Measurements from ENCODE around the gene GPR156.
"Not testable (repeated sequence)": the region's sequence is repeated elsewhere in the genome, so short reads cannot be mapped to it uniquely, and the experiment has no call there.

GPR156 gene

DNA sequence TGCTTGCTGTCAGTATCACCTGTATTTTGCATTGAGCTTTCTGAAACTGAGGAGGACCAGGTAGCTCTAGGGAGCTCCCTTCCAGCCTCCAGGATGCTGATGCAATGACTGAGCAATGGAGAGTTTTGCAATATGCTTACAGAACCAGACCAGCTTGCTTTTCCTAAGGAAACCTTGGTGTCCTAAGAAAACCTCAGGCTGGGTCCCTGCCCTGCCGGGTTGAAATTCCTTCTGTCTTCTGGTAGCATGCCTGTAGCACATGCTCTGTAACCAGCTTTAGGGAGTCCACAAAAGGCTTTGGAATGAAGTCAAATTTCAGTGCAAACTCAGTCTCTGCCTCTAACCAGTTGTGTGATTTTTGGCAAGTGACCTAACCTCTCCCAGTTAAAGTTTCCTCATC, 125.0 kb downstream of the GPR156 start:
- Histone ChIP-seq H3K9me3 (ENCODE audit: control extremely low read depth in 1 of 5, control insufficient read depth in 4 of 5, insufficient read depth in 2 of 5, low read depth in 1 of 5, low read length in 4 of 5) (peaks cover 0 to 11% (median 7%) of the 10 kb centered on the region in 5 experiments), H3K27me3 (replicated peaks in 2 of 5; ENCODE audit: control insufficient read depth in 4 of 5, insufficient read depth in 5 of 5, low read length in 4 of 5) (no peaks in the 10 kb centered on the region), H3K27ac (ENCODE audit: insufficient read depth in 1 of 2, low read depth in 1 of 2, low read length in 2 of 2, poor library complexity in 1 of 2, severe bottlenecking in 2 of 2) (no peak overlapping the region), H3K4me1 (ENCODE audit: control extremely low read depth in 1 of 4, control insufficient read depth in 4 of 4, insufficient read depth in 4 of 4, low read length in 3 of 4) (no peaks in the 10 kb centered on the region), H3K4me3 (ENCODE audit: control insufficient read depth in 1 of 7, extremely low read depth in 1 of 7, insufficient read depth in 4 of 7, low read depth in 2 of 7, low read length in 6 of 7) (no peak overlapping the region), H3K36me3 (ENCODE audit: control insufficient read depth in 4 of 4, insufficient read depth in 4 of 4, low read length in 3 of 4) (no peaks in the 10 kb centered on the region)
- 78% methylated on average over 1 of the region's 1 CpG for WGBS (ENCODE audit: insufficient coverage)
- POLR2A ChIA-PET = no interaction called here
- no peak for DNase-seq
- CTCF ChIA-PET = no interaction called here

DNA sequence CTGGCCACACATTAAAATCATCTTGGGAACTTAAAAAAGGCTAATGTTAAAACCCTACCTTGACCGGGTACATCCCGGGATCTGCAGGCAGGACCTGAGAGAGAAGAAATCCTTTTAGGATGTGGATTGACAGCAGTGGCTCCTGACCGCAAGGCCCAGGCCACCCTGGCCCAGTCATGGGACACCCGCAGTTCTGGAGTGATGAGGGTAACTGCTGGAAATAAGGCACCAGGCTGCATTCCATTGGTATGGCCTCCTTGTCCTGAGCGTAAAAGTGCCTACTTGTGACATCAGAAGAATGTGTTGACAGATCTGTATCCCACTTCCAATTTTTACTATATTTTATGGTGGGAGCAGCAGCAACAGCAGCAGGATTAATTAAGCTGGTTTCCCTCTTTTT, 127.3 kb downstream of the GPR156 start:
- 100% methylated on average over 2 of the region's 5 CpGs for WGBS (ENCODE audit: insufficient coverage)
- Histone ChIP-seq H3K9me3 (ENCODE audit: control extremely low read depth in 1 of 5, control insufficient read depth in 4 of 5, insufficient read depth in 2 of 5, low read depth in 1 of 5, low read length in 4 of 5) (peaks cover 0 to 17% (median 12%) of the 10 kb centered on the region in 5 experiments), H3K27me3 (replicated peaks in 2 of 5; ENCODE audit: control insufficient read depth in 4 of 5, insufficient read depth in 5 of 5, low read length in 4 of 5) (no peaks in the 10 kb centered on the region), H3K4me1 (ENCODE audit: control extremely low read depth in 1 of 4, control insufficient read depth in 4 of 4, insufficient read depth in 4 of 4, low read length in 3 of 4) (peaks cover 0 to 3% (median 0%) of the 10 kb centered on the region in 4 experiments), H3K27ac (ENCODE audit: insufficient read depth in 1 of 2, low read depth in 1 of 2, low read length in 2 of 2, poor library complexity in 1 of 2, severe bottlenecking in 2 of 2) (no peak overlapping the region), H3K36me3 (ENCODE audit: control insufficient read depth in 4 of 4, insufficient read depth in 4 of 4, low read length in 3 of 4) (no peaks in the 10 kb centered on the region), H3K4me3 (ENCODE audit: control insufficient read depth in 1 of 7, extremely low read depth in 1 of 7, insufficient read depth in 4 of 7, low read depth in 2 of 7, low read length in 6 of 7) (no peak overlapping the region)
- DNase-seq = no peak
- ChIA-PET CTCF (interaction anchor here (1.3 kb wide), 1 partner anchor 11 kb away, joined by 5 read pairs; no protein-coding TSS in a partner anchor), POLR2A (no interaction called here)

DNA sequence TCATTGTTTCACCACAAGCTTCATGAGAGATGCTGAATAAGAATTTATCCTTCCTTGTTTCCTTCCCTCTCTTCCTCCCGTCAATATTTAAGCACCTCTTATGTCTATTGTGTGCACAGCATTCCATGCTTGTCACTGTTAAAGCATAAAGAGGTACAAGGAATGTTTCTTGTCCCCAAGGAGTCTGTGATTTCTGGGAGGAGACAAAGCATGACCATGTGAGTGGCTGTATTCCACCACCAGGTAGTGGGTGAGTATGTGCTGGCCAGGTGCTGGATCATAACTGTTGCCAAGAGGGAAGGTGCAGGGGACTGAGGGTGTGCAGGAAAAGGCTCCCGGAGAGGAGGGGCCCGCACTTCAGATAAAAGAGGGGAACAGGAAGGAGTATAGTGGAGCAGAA, 127.9 kb downstream of the GPR156 start:
- POLR2A ChIA-PET = no interaction called here
- no peaks in the 10 kb centered on the region for H3K27me3 ChIP-seq (replicated peaks in 2 of 5; ENCODE audit: control insufficient read depth in 4 of 5, insufficient read depth in 5 of 5, low read length in 4 of 5)
- CTCF ChIA-PET = no interaction called here

GRCh38 chr3:120156699-120157098, 128.3 kb downstream of the GPR156 start:
- H3K36me3 ChIP-seq (ENCODE audit: control insufficient read depth in 4 of 4, insufficient read depth in 4 of 4, low read length in 3 of 4) = no peaks in the 10 kb centered on the region
- ChIA-PET POLR2A (no interaction called here), CTCF (no interaction called here)
- peaks cover 0 to 3% (median 0%) of the 10 kb centered on the region in 4 experiments for H3K4me1 ChIP-seq (ENCODE audit: control extremely low read depth in 1 of 4, control insufficient read depth in 4 of 4, insufficient read depth in 4 of 4, low read length in 3 of 4)
- no peaks in the 10 kb centered on the region for H3K27me3 ChIP-seq (replicated peaks in 2 of 5; ENCODE audit: control insufficient read depth in 4 of 5, insufficient read depth in 5 of 5, low read length in 4 of 5)
- no peak overlapping the region for H3K4me3 ChIP-seq (ENCODE audit: control insufficient read depth in 1 of 7, extremely low read depth in 1 of 7, insufficient read depth in 4 of 7, low read depth in 2 of 7, low read length in 6 of 7)
- no peak overlapping the region for H3K27ac ChIP-seq (ENCODE audit: insufficient read depth in 1 of 2, low read depth in 1 of 2, low read length in 2 of 2, poor library complexity in 1 of 2, severe bottlenecking in 2 of 2)
- H3K9me3 ChIP-seq (ENCODE audit: control extremely low read depth in 1 of 5, control insufficient read depth in 4 of 5, insufficient read depth in 2 of 5, low read depth in 1 of 5, low read length in 4 of 5) = peaks cover 0 to 17% (median 12%) of the 10 kb centered on the region in 5 experiments
- no peak for DNase-seq

More for the DNA sequence above, 127.9 kb downstream of the GPR156 start:
- Histone ChIP-seq H3K9me3 (ENCODE audit: control extremely low read depth in 1 of 5, control insufficient read depth in 4 of 5, insufficient read depth in 2 of 5, low read depth in 1 of 5, low read length in 4 of 5) (peaks cover 0 to 17% (median 12%) of the 10 kb centered on the region in 5 experiments), H3K36me3 (ENCODE audit: control insufficient read depth in 4 of 4, insufficient read depth in 4 of 4, low read length in 3 of 4) (no peaks in the 10 kb centered on the region), H3K4me1 (ENCODE audit: control extremely low read depth in 1 of 4, control insufficient read depth in 4 of 4, insufficient read depth in 4 of 4, low read length in 3 of 4) (peaks cover 0 to 3% (median 0%) of the 10 kb centered on the region in 4 experiments), H3K27ac (ENCODE audit: insufficient read depth in 1 of 2, low read depth in 1 of 2, low read length in 2 of 2, poor library complexity in 1 of 2, severe bottlenecking in 2 of 2) (no peak overlapping the region), H3K4me3 (ENCODE audit: control insufficient read depth in 1 of 7, extremely low read depth in 1 of 7, insufficient read depth in 4 of 7, low read depth in 2 of 7, low read length in 6 of 7) (no peak overlapping the region)
- 91% methylated on average over 2 of the region's 3 CpGs for WGBS (ENCODE audit: insufficient coverage)
- no peak for DNase-seq

GRCh38 chr3:120155694-120156093, 129.3 kb downstream of the GPR156 start:
- H3K27ac ChIP-seq (ENCODE audit: insufficient read depth in 1 of 2, low read depth in 1 of 2, low read length in 2 of 2, poor library complexity in 1 of 2, severe bottlenecking in 2 of 2); H3K36me3 ChIP-seq (ENCODE audit: control insufficient read depth in 4 of 4, insufficient read depth in 4 of 4, low read length in 3 of 4); H3K27me3 ChIP-seq (replicated peaks in 2 of 5; ENCODE audit: control insufficient read depth in 4 of 5, insufficient read depth in 5 of 5, low read length in 4 of 5); CTCF ChIA-PET; H3K4me3 ChIP-seq (ENCODE audit: control insufficient read depth in 1 of 7, extremely low read depth in 1 of 7, insufficient read depth in 4 of 7, low read depth in 2 of 7, low read length in 6 of 7); H3K4me1 ChIP-seq (ENCODE audit: control extremely low read depth in 1 of 4, control insufficient read depth in 4 of 4, insufficient read depth in 4 of 4, low read length in 3 of 4); POLR2A ChIA-PET; DNase-seq: not testable (repeated sequence)
- H3K9me3 ChIP-seq (ENCODE audit: control extremely low read depth in 1 of 5, control insufficient read depth in 4 of 5, insufficient read depth in 2 of 5, low read depth in 1 of 5, low read length in 4 of 5) = peaks cover 0 to 17% (median 12%) of the 10 kb centered on the region in 5 experiments
- 50% methylated on average over 2 of the region's 3 CpGs for WGBS (ENCODE audit: insufficient coverage)

DNA sequence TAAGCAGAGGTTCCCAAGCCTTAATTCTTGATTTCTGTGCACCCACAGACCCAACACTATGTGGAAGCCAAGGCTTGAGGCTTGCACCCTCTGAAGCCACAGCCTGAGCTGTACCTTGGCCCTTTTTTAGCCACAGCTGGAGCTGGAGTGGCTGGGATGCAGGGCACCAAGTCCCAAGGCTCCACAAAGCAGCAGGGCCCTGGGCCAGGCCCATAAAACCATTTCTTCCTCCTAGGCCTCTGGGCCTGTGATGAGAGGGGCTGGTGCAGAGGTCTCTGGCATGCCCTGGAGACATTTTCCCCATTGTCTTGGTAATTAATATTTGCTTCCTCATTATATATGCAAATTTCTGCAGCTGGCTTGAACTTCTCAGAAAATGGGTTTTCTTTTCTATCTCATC, 129.9 kb downstream of the GPR156 start:
- H3K27ac ChIP-seq (ENCODE audit: insufficient read depth in 1 of 2, low read depth in 1 of 2, low read length in 2 of 2, poor library complexity in 1 of 2, severe bottlenecking in 2 of 2) = no peak overlapping the region
- peaks cover 0 to 3% (median 0%) of the 10 kb centered on the region in 4 experiments for H3K4me1 ChIP-seq (ENCODE audit: control extremely low read depth in 1 of 4, control insufficient read depth in 4 of 4, insufficient read depth in 4 of 4, low read length in 3 of 4)
- H3K36me3 ChIP-seq (ENCODE audit: control insufficient read depth in 4 of 4, insufficient read depth in 4 of 4, low read length in 3 of 4) = no peaks in the 10 kb centered on the region
- CTCF ChIA-PET = no interaction called here
- POLR2A ChIA-PET = no interaction called here
- H3K9me3 ChIP-seq (ENCODE audit: control extremely low read depth in 1 of 5, control insufficient read depth in 4 of 5, insufficient read depth in 2 of 5, low read depth in 1 of 5, low read length in 4 of 5) = peaks cover 0 to 17% (median 12%) of the 10 kb centered on the region in 5 experiments
- H3K27me3 ChIP-seq (replicated peaks in 2 of 5; ENCODE audit: control insufficient read depth in 4 of 5, insufficient read depth in 5 of 5, low read length in 4 of 5) = no peaks in the 10 kb centered on the region
- no peak overlapping the region for H3K4me3 ChIP-seq (ENCODE audit: control insufficient read depth in 1 of 7, extremely low read depth in 1 of 7, insufficient read depth in 4 of 7, low read depth in 2 of 7, low read length in 6 of 7)
- DNase-seq = no peak

DNA sequence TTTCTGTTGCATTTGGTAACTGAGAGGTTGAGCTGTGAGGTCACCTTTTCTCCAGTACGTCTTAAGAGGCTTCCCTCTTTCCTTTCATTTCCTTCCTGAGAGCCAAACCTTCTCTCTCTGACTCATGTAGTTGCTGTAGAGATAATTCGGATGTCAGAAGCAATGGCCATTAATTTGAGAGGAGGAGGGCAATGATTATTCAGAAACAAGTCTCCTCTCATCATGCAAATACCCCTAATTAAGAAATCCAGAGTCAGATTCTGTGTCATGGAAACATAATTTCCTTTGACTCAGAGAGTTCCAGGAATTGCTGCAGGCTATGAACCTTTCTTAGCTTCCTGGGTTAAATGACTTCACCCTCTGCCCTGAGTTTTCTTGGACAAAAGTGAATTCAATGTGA, 131.7 kb downstream of the GPR156 start:
- H3K27ac ChIP-seq (ENCODE audit: insufficient read depth in 1 of 2, low read depth in 1 of 2, low read length in 2 of 2, poor library complexity in 1 of 2, severe bottlenecking in 2 of 2) = no peak overlapping the region
- WGBS (ENCODE audit: insufficient coverage) = no CpG with 5 or more reads among the region's 2 CpGs
- CTCF ChIA-PET = interaction anchor here (1.0 kb wide), 1 partner anchor 262 kb away, joined by 3 read pairs; no protein-coding TSS in a partner anchor
- no peaks in the 10 kb centered on the region for H3K36me3 ChIP-seq (ENCODE audit: control insufficient read depth in 4 of 4, insufficient read depth in 4 of 4, low read length in 3 of 4)
- H3K9me3 ChIP-seq (ENCODE audit: control extremely low read depth in 1 of 5, control insufficient read depth in 4 of 5, insufficient read depth in 2 of 5, low read depth in 1 of 5, low read length in 4 of 5) = peaks cover 0 to 17% (median 12%) of the 10 kb centered on the region in 5 experiments
- H3K27me3 ChIP-seq (replicated peaks in 2 of 5; ENCODE audit: control insufficient read depth in 4 of 5, insufficient read depth in 5 of 5, low read length in 4 of 5) = no peaks in the 10 kb centered on the region
- H3K4me3 ChIP-seq (ENCODE audit: control insufficient read depth in 1 of 7, extremely low read depth in 1 of 7, insufficient read depth in 4 of 7, low read depth in 2 of 7, low read length in 6 of 7) = no peak overlapping the region
- H3K4me1 ChIP-seq (ENCODE audit: control extremely low read depth in 1 of 4, control insufficient read depth in 4 of 4, insufficient read depth in 4 of 4, low read length in 3 of 4) = peaks cover 0 to 14% (median 8%) of the 10 kb centered on the region in 4 experiments
- no peak for DNase-seq
- POLR2A ChIA-PET = no interaction called here
